GM21381 (cell line): ENCODE results near the gene BPI.
"Not testable (repeated sequence)": the region's sequence is repeated elsewhere in the genome, so short reads cannot be mapped to it uniquely, and the experiment has no call there.

ENCODE experiments used
- ATAC-seq: cut with Tn5 transposase; IDR thresholded peaks from one replicate; pipeline ENCODE4 v1.9.1; 2021; ENCODE audit warnings: mild to moderate bottlenecking, moderate library complexity; ENCODE audit not compliant: unreplicated experiment

Gene BPI

GRCh38 chr20:38277691-38278090, 26.3 kb upstream of the BPI start:
- no peak for ATAC-seq

DNA sequence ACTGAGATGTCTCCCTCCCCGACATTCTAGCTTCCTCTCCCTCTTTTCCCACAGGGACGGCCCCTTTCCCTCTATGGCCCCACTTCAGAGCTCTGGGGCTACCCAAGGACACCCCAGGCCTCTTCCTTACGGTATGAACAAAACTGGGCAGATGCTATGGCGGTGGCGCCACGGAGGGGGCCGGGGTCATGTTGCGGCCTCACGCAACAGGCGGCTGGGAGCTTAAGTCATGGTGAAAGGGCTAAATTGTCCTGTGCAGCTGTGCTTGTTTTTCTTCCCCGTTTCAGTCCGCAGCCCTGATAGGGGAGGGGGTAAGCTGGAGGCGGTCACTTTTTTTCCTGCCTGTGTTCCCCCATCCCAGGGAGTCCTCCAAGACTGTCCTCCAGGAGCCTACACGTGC, 25.8 kb upstream of the BPI start:
- no peak for ATAC-seq

- no peak for ATAC-seq
These were observed 25.2 kb upstream of the BPI start for GRCh38 chr20:38278763-38279162.

DNA sequence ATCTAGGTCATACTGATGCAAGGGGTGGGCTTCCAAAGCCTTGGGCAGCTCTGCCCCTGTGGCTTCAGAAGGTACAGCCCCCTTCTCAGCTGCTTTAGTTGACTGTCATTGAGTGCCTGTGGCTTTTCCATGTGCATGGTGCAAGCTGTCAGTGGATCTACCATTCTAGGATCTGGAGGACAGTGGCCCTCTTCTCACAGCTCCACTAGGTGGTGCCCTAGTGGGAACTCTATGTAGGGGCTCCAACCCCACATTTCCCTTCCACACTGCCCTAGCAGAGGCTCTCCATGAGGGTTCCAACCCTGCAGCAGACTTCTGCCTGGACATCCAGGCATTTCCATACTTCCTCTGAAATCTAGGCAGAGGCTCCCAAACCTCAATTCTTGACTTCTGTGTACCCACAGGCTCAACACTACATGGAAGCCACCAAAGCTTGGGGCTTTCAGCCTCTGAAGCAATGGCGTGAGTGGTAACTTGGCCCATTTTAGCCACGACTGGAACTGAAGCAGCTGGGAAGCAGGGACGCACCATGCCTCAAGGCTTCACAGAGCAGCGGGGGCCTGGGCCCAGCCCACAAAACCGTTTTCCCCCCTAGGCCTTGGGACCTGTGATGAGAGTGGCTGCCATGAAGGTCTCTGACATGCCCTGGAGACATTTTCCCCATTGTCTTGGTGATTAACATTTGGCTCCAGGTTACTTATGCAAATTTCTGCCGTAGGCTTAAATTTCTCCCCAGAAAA, 22.6 kb upstream of the BPI start:
- ATAC-seq: not testable (repeated sequence)

DNA sequence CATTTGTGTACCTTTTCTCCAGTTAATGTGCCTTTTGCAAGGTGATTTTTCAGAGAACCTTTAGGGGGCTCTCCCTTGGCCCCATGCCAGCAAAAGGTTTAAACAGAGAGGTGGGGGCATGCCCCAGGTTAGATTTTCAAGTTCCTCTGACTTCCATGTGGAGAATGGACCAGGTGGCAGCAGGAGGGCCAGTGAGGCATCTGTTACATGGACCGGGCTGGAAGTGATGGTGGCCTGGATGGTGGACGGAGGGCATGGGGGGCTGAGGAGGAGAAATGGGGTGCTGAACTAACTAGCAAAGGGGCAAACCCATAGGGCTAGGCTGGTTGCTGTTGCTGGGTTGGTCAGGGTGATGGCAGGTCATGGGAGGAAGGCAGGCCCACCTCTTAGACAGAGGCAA, 20.7 kb upstream of the BPI start:
- no peak for ATAC-seq

- not testable (repeated sequence) for ATAC-seq
These were observed 19.8 kb upstream of the BPI start for GRCh38 chr20:38284066-38284650.

- no peak for ATAC-seq
These were observed 19.0 kb upstream of the BPI start for GRCh38 chr20:38284893-38285444.

- ATAC-seq: no peak
These were observed 17.1 kb upstream of the BPI start for GRCh38 chr20:38286586-38287531.

DNA sequence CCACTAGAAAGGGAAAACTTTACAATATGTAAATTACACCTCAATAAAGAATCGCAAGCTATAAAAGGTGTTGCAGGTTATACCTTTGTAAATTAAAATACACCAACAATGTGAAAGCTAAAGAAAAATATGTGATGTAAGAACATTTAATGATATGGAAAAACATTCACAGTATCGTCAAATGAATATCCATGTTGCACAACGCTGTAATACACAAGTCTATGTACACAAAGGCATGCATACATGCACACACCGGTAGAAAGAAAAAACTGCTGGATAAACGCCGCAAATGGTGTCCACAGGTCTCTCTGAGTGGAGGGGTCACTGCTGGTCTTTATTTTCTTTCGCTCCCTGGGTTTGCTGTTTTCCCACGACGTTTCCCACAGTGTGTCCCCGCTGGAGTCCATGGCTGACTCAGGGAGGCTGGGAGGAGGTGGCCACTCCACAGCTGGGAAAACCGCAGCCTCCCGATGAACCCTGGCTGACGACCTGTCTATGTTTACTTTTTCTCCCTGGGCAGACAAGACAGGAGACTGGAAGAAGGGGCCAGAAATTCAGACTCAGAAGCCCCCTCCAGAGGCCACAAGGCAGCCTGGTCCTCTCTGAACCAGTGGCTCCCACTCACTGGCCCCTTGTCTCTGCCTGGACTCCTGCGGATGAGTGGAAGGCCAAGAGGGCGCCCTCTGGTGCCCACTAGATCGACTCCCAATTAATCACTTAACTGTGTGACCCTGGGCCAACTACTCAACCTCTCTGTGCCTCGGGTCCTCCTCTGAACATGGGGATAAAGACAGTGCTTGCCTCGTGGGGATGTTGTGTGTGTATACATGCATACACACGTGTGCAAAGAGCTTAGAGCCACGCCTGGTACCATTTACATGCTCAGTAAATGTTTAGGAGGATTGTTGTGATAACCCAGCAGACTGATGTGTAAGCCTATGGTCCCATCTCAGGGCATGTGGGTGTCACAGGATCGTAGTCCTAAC, 12.8 kb upstream of the BPI start:
- ATAC-seq: no peak

GRCh38 chr20:38291966-38292365, 12.0 kb upstream of the BPI start:
- no peak for ATAC-seq

DNA sequence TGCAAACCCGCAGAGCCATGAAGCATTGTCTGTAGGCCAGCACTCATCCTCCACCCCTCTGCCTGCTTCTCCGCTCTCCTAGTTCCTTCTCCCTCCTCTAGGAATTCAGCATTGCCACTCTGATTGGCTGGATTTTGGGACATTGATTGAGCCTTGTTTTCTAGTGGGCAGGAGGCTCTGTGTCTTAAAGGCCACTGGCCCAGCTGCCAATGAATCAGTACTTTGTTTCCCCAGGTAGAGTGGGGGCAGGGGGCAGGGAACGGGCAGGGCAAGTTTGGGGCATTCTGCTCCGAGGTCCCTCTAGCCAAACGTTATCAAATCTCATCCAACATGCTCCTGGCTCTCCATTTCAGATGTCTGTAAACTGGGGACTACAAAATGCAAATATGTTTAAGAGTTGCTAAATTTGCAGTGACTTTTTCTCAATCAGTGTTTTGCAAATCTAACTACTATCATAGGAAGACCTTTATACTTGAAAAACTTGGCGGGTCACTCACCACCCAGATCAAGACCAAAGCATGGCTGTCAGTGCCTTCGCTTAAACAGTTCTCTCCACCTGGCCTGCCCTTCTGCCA, 10.4 kb upstream of the BPI start:
- no peak for ATAC-seq

DNA sequence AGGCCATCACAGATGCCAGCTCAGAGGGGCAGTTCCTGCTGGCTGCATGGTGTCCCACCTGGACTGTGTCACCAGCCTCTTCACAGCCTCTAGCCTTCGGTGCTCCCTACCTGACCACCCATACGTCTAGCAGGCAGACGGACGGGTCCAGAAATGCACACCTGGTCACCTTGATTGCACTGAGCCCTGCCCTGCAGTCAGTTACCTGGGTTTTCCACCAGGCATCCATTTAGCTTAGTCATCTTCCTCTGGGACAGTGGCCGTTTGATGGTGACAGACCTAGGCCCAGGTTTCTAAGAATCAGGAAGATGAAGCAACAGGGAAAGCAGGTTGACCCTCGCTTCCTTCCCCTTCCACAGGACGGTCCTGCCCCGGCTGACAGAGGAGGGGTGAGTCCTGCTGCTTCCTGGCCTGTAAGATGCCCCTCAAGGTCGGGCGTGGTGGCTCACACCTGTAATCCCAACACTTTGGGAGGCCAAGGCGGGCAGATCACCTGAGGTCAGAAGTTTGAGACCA, 9.8 kb upstream of the BPI start:
- no peak for ATAC-seq

- no peak for ATAC-seq
These were observed 8.1 kb upstream of the BPI start for GRCh38 chr20:38295811-38296210.

- no peak for ATAC-seq
These were observed 7.5 kb upstream of the BPI start for GRCh38 chr20:38296433-38296832.

- no peak for ATAC-seq
These were observed 5.9 kb upstream of the BPI start for GRCh38 chr20:38297916-38298674.

GRCh38 chr20:38298768-38299288, 5.1 kb upstream of the BPI start:
- ATAC-seq: no peak

DNA sequence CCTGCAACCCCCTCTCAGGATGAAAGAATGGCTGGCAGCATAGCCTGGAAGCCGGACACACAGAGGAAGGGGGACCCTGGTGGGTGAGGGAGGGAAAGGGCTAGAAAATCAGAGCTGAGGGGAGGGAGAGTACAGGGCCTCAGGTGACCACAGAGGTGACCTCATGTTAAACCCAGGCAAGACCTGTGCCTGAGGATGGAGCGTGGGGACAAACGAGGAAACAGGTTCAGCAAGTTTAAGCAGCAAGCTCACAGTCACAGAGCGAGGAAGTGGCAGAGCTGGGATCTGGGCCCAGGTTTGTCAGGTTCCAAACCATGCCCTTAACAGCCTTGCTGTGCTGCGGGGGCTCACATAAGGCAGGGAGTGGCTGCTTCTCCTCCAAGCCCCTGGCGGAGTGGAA, 4.0 kb upstream of the BPI start:
- no peak for ATAC-seq

DNA sequence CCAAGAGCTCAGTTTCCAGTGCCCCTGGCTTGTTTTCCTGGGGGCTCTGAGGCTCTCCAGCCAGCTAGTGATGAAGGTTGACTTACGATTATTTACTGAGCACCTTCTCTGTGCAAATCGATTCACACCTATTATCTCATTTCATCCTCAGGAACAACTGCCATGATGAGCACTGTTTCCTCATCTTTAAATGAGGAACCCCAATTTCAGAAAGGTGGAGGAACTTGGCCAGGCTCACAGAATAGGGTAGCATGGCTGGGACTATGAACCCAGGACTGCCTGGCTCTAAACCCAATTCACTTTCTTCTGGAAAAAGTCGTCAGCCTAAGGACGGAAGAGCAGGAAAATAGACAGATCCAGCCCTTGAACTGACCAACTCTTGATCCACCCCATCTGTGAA, 3.5 kb upstream of the BPI start:
- no peak for ATAC-seq

DNA sequence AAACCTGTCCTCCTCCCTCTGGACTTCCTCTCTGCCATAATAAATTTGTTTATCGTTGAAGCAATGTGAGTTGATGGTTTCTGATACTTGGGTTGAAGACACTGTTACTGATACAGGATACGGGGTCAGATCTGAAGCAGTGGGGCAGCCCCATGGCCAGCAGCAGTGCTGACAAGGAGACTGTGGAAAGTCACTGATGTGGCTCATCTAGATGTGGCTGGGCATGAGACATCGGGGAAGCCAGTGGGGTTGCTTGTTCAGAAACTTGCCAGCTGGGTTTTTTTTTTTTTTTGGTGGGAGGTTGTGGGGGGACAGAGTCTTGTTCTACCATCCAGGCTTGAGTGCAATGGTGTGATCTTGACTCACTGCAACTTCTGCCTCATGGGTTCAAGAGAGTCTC, 2.6 kb upstream of the BPI start:
- ATAC-seq: no peak
